Measurements from ENCODE around the gene KCNG3. TPM values are rescaled to one million over a fixed set of nuclear protein-coding genes. Genes with fewer than 3 reads are reported as not detected.
A peak's percentile ranks its signal among the peaks of the same experiment; 100 is the strongest.

Gene KCNG3
- total RNA-seq, 4 donors from 2014 or later: 0.26 to 0.41 (median 0.40) TPM; not detected in 1

- Histone ChIP-seq H3K4me3 (no peak overlapping the region), H3K4me1 (no peaks in the 10 kb centered on the region), H3K36me3 (no peaks in the 10 kb centered on the region), H3K9me3 (no peaks in the 10 kb centered on the region), H3K27ac (no peak overlapping the region), H3K27me3 (no peaks in the 10 kb centered on the region)
- no peak for DNase-seq
- intact Hi-C loops (cut with DNase I; ENCODE audit: low total_unique reads): no loop called here
- TF ChIP-seq POLR2A (IDR thresholded peaks at IDR 0.05) (no peak), CTCF (IDR thresholded peaks at IDR 0.05) (no peak)
Observed at GRCh38 chr2:42522035-42522434, 28.3 kb upstream of the KCNG3 start.

- no peak for TF ChIP-seq POLR2A (IDR thresholded peaks at IDR 0.05)
- TF ChIP-seq CTCF (IDR thresholded peaks at IDR 0.05): no peak
- no peaks in the 10 kb centered on the region for H3K9me3 ChIP-seq
- no peaks in the 10 kb centered on the region for H3K27me3 ChIP-seq
- DNase-seq: no peak
- intact Hi-C loops (cut with DNase I; ENCODE audit: low total_unique reads): no loop called here
- H3K27ac ChIP-seq: no peak overlapping the region
- H3K4me3 ChIP-seq: no peak overlapping the region
- H3K36me3 ChIP-seq: no peaks in the 10 kb centered on the region
- H3K4me1 ChIP-seq: no peaks in the 10 kb centered on the region
Observed at GRCh38 chr2:42519624-42520023, 25.8 kb upstream of the KCNG3 start.

- TF ChIP-seq POLR2A (IDR thresholded peaks at IDR 0.05) (no peak), CTCF (IDR thresholded peaks at IDR 0.05) (no peak)
- H3K36me3 ChIP-seq: no peaks in the 10 kb centered on the region
- no peaks in the 10 kb centered on the region for H3K4me1 ChIP-seq
- no peak overlapping the region for H3K27ac ChIP-seq
- intact Hi-C loops (cut with DNase I; ENCODE audit: low total_unique reads): no loop called here
- DNase-seq: no peak
- no peaks in the 10 kb centered on the region for H3K27me3 ChIP-seq
- H3K9me3 ChIP-seq: no peaks in the 10 kb centered on the region
- no peak overlapping the region for H3K4me3 ChIP-seq
Observed at GRCh38 chr2:42516418-42516901, 22.7 kb upstream of the KCNG3 start.

GRCh38 chr2:42513252-42513918 is 19.6 kb upstream of the KCNG3 start:
- no peak for TF ChIP-seq POLR2A (IDR thresholded peaks at IDR 0.05)
- TF ChIP-seq CTCF (IDR thresholded peaks at IDR 0.05): peak; percentile 20 to 60 (median 51)
- H3K9me3 ChIP-seq: no peaks in the 10 kb centered on the region
- H3K4me1 ChIP-seq: no peaks in the 10 kb centered on the region
- no peaks in the 10 kb centered on the region for H3K36me3 ChIP-seq
- peak in 1 of 2 donors; percentile 19 for DNase-seq
- intact Hi-C loops (cut with DNase I; ENCODE audit: low total_unique reads): no loop called here
- no peak overlapping the region for H3K4me3 ChIP-seq
- H3K27ac ChIP-seq: no peak overlapping the region
- H3K27me3 ChIP-seq: no peaks in the 10 kb centered on the region

GRCh38 chr2:42510608-42511243 is 16.9 kb upstream of the KCNG3 start:
- no peaks in the 10 kb centered on the region for H3K36me3 ChIP-seq
- no peaks in the 10 kb centered on the region for H3K9me3 ChIP-seq
- H3K4me1 ChIP-seq: no peaks in the 10 kb centered on the region
- H3K27me3 ChIP-seq: no peaks in the 10 kb centered on the region
- no peak overlapping the region for H3K4me3 ChIP-seq
- no peak for DNase-seq
- intact Hi-C loops (cut with DNase I; ENCODE audit: low total_unique reads): no loop called here
- TF ChIP-seq CTCF (IDR thresholded peaks at IDR 0.05) (no peak), POLR2A (IDR thresholded peaks at IDR 0.05) (no peak)
- no peak overlapping the region for H3K27ac ChIP-seq
